SU-DHL-6 (cell line): Measurements from ENCODE around the gene NUTM2F.

Experiments
- EZH2phosphoT487 ChIP-seq: fragments of 200-600 bp; sonication (generic), shearing (Covaris generic); conservative IDR thresholded peaks from 2 replicates; pipeline ENCODE4 v1.6.1; 2018; ENCODE audit warnings: mild to moderate bottlenecking, antibody characterized with exemption, low read length, moderate library complexity, mixed read lengths
- TF ChIP-seq, protein P1 (sequence below): fragments of 200-600 bp; sonication (generic); IDR thresholded peaks from one replicate; pipeline ENCODE4 v1.5.1; 2017; ENCODE audit warnings: antibody characterized with exemption, mild to moderate bottlenecking, low read length, moderate library complexity; ENCODE audit not compliant: insufficient read depth, poor library complexity, severe bottlenecking

DNA sequence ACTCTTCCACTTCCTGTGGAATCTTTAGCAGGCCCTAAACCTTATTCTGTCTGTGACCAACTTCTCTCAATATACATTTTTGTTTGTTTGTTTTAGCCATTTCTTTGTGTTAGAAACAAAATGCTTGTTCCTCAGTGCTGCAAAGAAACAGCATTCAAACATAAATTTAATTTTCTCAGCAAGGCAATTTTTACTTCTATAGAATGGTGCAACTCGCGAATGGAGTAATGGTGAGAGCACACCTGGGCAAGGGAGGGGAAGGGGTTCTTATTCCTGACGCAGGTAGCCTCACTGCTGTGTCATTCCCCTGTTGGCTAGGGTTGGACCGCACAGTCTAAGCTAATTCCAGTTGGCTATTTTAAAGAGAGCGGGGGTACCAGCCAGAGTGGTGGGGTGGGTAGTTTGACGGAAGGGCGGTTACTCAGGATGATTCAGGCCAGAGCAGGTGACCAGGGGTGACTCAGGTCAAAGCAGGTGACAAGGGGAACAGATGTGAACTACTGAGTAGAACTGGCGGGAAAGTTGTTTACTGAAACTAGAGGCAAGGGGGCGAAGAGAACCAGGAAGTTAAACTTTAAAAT is 47.9 kb downstream of the NUTM2F start:
- TF ChIP-seq, protein P1, sequence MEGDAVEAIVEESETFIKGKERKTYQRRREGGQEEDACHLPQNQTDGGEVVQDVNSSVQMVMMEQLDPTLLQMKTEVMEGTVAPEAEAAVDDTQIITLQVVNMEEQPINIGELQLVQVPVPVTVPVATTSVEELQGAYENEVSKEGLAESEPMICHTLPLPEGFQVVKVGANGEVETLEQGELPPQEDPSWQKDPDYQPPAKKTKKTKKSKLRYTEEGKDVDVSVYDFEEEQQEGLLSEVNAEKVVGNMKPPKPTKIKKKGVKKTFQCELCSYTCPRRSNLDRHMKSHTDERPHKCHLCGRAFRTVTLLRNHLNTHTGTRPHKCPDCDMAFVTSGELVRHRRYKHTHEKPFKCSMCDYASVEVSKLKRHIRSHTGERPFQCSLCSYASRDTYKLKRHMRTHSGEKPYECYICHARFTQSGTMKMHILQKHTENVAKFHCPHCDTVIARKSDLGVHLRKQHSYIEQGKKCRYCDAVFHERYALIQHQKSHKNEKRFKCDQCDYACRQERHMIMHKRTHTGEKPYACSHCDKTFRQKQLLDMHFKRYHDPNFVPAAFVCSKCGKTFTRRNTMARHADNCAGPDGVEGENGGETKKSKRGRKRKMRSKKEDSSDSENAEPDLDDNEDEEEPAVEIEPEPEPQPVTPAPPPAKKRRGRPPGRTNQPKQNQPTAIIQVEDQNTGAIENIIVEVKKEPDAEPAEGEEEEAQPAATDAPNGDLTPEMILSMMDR = no peak
- TF ChIP-seq EZH2phosphoT487 = no peak
